Esophagus muscularis mucosa (tissue), 4 donors: ENCODE measurements around the gene RRM1. TPM values are rescaled to one million over a fixed set of nuclear protein-coding genes. Genes with fewer than 3 reads are reported as not detected.
A peak's percentile ranks its signal among the peaks of the same experiment; 100 is the strongest.

ENCODE experiments used
- DNase-seq: peaks from one replicate; pipeline ENCODE4 v3.0.0-alpha.2; 2017; ENCODE audit errors: extremely low spot score
- H3K27ac ChIP-seq, 4 donors: fragments of 200-600 bp; sonication (generic); replicated peaks in 1 of 4; 1 replicate in 3 of 4; 2 replicates in 1 of 4; pipeline ENCODE4 v1.5.1; 2016 to 2019; ENCODE audit warnings: mild to moderate bottlenecking in 1 of 4
- H3K27me3 ChIP-seq, 4 donors: fragments of 200-600 bp; sonication (generic); one replicate each; pipeline versions ENCODE4 v1.5.1 to v1.6.0; 2016 to 2019
- H3K36me3 ChIP-seq, 4 donors: fragments of 200-600 bp; sonication (generic); one replicate each; pipeline ENCODE4 v1.5.1; 2016 to 2019
- H3K4me1 ChIP-seq, 4 donors: fragments of 200-600 bp; sonication (generic); one replicate each; pipeline ENCODE4 v1.5.1; 2016 to 2019
- H3K4me3 ChIP-seq, 4 donors: fragments of 200-600 bp; sonication (generic); 1 replicate in 2 of 4; 2 replicates in 2 of 4; pipeline ENCODE4 v1.5.1; 2016 to 2019; ENCODE audit warnings: mild to moderate bottlenecking in 4 of 4, moderate library complexity in 1 of 4
- H3K9me3 ChIP-seq, 4 donors: fragments of 200-600 bp; sonication (generic); 1 replicate in 3 of 4; 2 replicates in 1 of 4; pipeline ENCODE4 v1.5.1; 2016 to 2019
- CTCF ChIP-seq, 3 experiments: fragments of 200-600 bp in 2 of 3; fragments of 450-650 bp in 1 of 3; sonication (generic) in 2 of 3; IDR thresholded peaks; one replicate each; pipeline ENCODE4 v1.5.1; 2017 to 2019; ENCODE audit warnings: antibody characterized with exemption in 3 of 3, mild to moderate bottlenecking in 2 of 3, moderate library complexity in 1 of 3
- EP300 ChIP-seq: sonication (generic); formaldehyde crosslinking; IDR thresholded peaks from one replicate; pipeline ENCODE4 v1.6.1; 2017; ENCODE audit warnings: antibody characterized with exemption
- POLR2A ChIP-seq: fragments of 450-650 bp; IDR thresholded peaks from one replicate; pipeline ENCODE4 v1.6.1; 2017; ENCODE audit warnings: antibody characterized with exemption, moderate library complexity, mild to moderate bottlenecking, low read depth
- POLR2AphosphoS5 ChIP-seq, 2 donors: sonication (generic); formaldehyde crosslinking; IDR thresholded peaks; one replicate each; pipeline ENCODE4 v1.6.1; 2017; ENCODE audit warnings: antibody characterized with exemption in 2 of 2
- WGBS: methylation state at CpG from one replicate; pipeline ENCODE4 v1.1.5; 2018; 5-methylcytosine and 5-hydroxymethylcytosine counted together
- intact Hi-C: fragments of 100-400 bp; cut with DNase I; formaldehyde crosslinking; loops from one replicate; pipeline ENCODE4 v1.15.1; 2023
- total RNA-seq, 4 donors: library from RNA; depleted of rRNA; stranded (reverse); fragments of >200 nt; gene quantifications; one replicate each; pipeline versions ENCODE4 v1.1.0 to v1.2.1, GENCODE V29; 2016

RRM1 gene
- total RNA-seq, 4 donors from 2014 or later = 26.6 to 44.0 (median 41.0) TPM

GRCh38 chr11:4065601-4066377, 28.8 kb upstream of the RRM1 start:
- intact Hi-C loops = loop anchor here (5.0 to 10.0 kb wide), 2 partner anchors 38 to 81 kb away; no protein-coding TSS in a partner anchor
- H3K4me1 ChIP-seq = peaks cover 27 to 86% (median 66%) of the 10 kb centered on the region in 4 donors
- no peaks in the 10 kb centered on the region for H3K9me3 ChIP-seq
- H3K4me3 ChIP-seq = no peak overlapping the region
- WGBS = 43% methylated on average over 2 of the region's 2 CpGs
- H3K27me3 ChIP-seq = no peaks in the 10 kb centered on the region
- TF ChIP-seq CTCF (IDR thresholded peaks at IDR 0.05) (no peak), POLR2A (no peak), POLR2AphosphoS5 (IDR thresholded peaks at IDR 0.05) (no peak), EP300 (no peak)
- peak overlapping the region; percentile 32 to 65 (median 56) for H3K27ac ChIP-seq
- peak; percentile 47 for DNase-seq
- H3K36me3 ChIP-seq = peaks cover 0 to 8% (median under 1%) of the 10 kb centered on the region in 4 donors

- intact Hi-C loops = loop anchor here (5.0 to 10.0 kb wide), 2 partner anchors 40 to 82 kb away; no protein-coding TSS in a partner anchor
- Histone ChIP-seq H3K4me3 (no peak overlapping the region), H3K9me3 (no peaks in the 10 kb centered on the region), H3K27ac (peak overlapping the region; percentile 32 to 65 (median 56)), H3K27me3 (no peaks in the 10 kb centered on the region), H3K36me3 (peaks cover 0 to 4% (median 0%) of the 10 kb centered on the region in 4 donors), H3K4me1 (peaks cover 27 to 96% (median 73%) of the 10 kb centered on the region in 4 donors)
- TF ChIP-seq POLR2A = no peak
- TF ChIP-seq EP300 = no peak
- TF ChIP-seq POLR2AphosphoS5 (IDR thresholded peaks at IDR 0.05) = no peak
- no peak for TF ChIP-seq CTCF (IDR thresholded peaks at IDR 0.05)
- 65% methylated on average over 5 of the region's 5 CpGs for WGBS
- DNase-seq = peak; percentile 31
These were observed 27.7 kb upstream of the RRM1 start for GRCh38 chr11:4066910-4067309.

GRCh38 chr11:4068962-4069361, 25.6 kb upstream of the RRM1 start:
- Histone ChIP-seq H3K4me1 (peaks cover 34 to 89% (median 65%) of the 10 kb centered on the region in 4 donors), H3K27me3 (no peaks in the 10 kb centered on the region), H3K9me3 (no peaks in the 10 kb centered on the region), H3K36me3 (peaks cover 0 to 7% (median 3%) of the 10 kb centered on the region in 4 donors), H3K27ac (no peak overlapping the region), H3K4me3 (no peak overlapping the region)
- WGBS = 61% methylated on average over 1 of the region's 1 CpG
- DNase-seq = no peak
- intact Hi-C loops = loop anchor here (5.0 to 10.0 kb wide), 2 partner anchors 42 to 84 kb away; no protein-coding TSS in a partner anchor
- TF ChIP-seq EP300 (no peak), POLR2A (no peak), POLR2AphosphoS5 (IDR thresholded peaks at IDR 0.05) (no peak), CTCF (IDR thresholded peaks at IDR 0.05) (no peak)

GRCh38 chr11:4071325-4071724, 23.3 kb upstream of the RRM1 start:
- no peak overlapping the region for H3K27ac ChIP-seq
- H3K27me3 ChIP-seq = no peaks in the 10 kb centered on the region
- intact Hi-C loops = no loop called here
- no peak overlapping the region for H3K4me3 ChIP-seq
- no peak for TF ChIP-seq POLR2AphosphoS5 (IDR thresholded peaks at IDR 0.05)
- no peak for TF ChIP-seq POLR2A
- TF ChIP-seq EP300 = no peak
- TF ChIP-seq CTCF (IDR thresholded peaks at IDR 0.05) = no peak
- no peaks in the 10 kb centered on the region for H3K9me3 ChIP-seq
- peaks cover 15 to 66% (median 41%) of the 10 kb centered on the region in 4 donors for H3K4me1 ChIP-seq
- peaks cover 0 to 14% (median 11%) of the 10 kb centered on the region in 4 donors for H3K36me3 ChIP-seq
- peak; percentile 62 for DNase-seq
